GM23338 (cell line): ENCODE results near the gene SUV39H1. TPM values are rescaled to one million over a fixed set of nuclear protein-coding genes. Genes with fewer than 3 reads are reported as not detected.

Source experiments
- ATAC-seq: fragments of 200-7000 bp; cut with Tn5 transposase; 3 replicates; pipeline ENCODE4 v1.9.1; 2020
- DNase-seq: peaks from one replicate; pipeline ENCODE4 v3.0.0-alpha.2; 2015; ENCODE audit warnings: low spot score
- H2AFZ ChIP-seq: fragments of 200-600 bp; sonication (generic); 2 replicates; pipeline ENCODE4 v1.8.0; 2016; ENCODE audit warnings: antibody characterized with exemption, mild to moderate bottlenecking, moderate library complexity
- H3F3A ChIP-seq: fragments of 200-600 bp; sonication (generic); replicated peaks from 2 replicates; pipeline ENCODE4 v1.8.0; 2017; ENCODE audit warnings: antibody characterized with exemption, mixed run types, low read depth
- H3K27ac ChIP-seq: fragments of 200-600 bp; sonication (generic); 2 replicates; pipeline ENCODE4 v1.6.1; 2016; ENCODE audit warnings: low read depth
- H3K27me3 ChIP-seq: fragments of 200-600 bp; sonication (generic); 2 replicates; pipeline ENCODE4 v1.8.0; 2016; ENCODE audit warnings: mild to moderate bottlenecking, mixed run types, moderate library complexity; ENCODE audit not compliant: insufficient read depth
- H3K36me3 ChIP-seq: fragments of 200-600 bp; sonication (generic); 2 replicates; pipeline ENCODE4 v1.8.0; 2016; ENCODE audit warnings: mild to moderate bottlenecking; ENCODE audit not compliant: insufficient read depth
- H3K4me1 ChIP-seq: fragments of 200-600 bp; sonication (generic); 2 replicates; pipeline ENCODE4 v1.8.0; 2016; ENCODE audit warnings: mild to moderate bottlenecking, moderate library complexity; ENCODE audit not compliant: insufficient read depth
- H3K4me2 ChIP-seq: fragments of 200-600 bp; sonication (generic); 2 replicates; pipeline ENCODE4 v1.7.1; 2017; ENCODE audit warnings: mixed run types
- H3K4me3 ChIP-seq: fragments of 200-600 bp; sonication (generic); 2 replicates; pipeline ENCODE4 v1.6.1; 2016; ENCODE audit warnings: mixed run types
- H3K79me2 ChIP-seq: fragments of 200-600 bp; sonication (generic); replicated peaks from 2 replicates; pipeline ENCODE4 v1.8.0; 2017; ENCODE audit warnings: mild to moderate bottlenecking; ENCODE audit not compliant: insufficient read depth
- H3K9me2 ChIP-seq: fragments of 200-600 bp; sonication (generic); 2 replicates; pipeline ENCODE4 v1.8.0; 2017; ENCODE audit not compliant: insufficient read depth
- H4K20me1 ChIP-seq: fragments of 200-600 bp; sonication (generic); replicated peaks from 2 replicates; pipeline ENCODE4 v1.8.0; 2017; ENCODE audit warnings: mild to moderate bottlenecking; ENCODE audit not compliant: insufficient read depth
- H3K27ac Mint-ChIP-seq: 2 replicates; pipeline ENCODE4 v1.8.0; 2020; ENCODE audit warnings: inconsistent platforms, mild to moderate bottlenecking, moderate library complexity, mixed read lengths
- H3K27me3 Mint-ChIP-seq: 3 replicates; pipeline ENCODE4 v1.8.0; 2022; ENCODE audit warnings: low read depth, mild to moderate bottlenecking, moderate library complexity, mixed read lengths, inconsistent platforms; ENCODE audit not compliant: insufficient read depth, poor library complexity
- H3K36me3 Mint-ChIP-seq: 3 replicates; pipeline ENCODE4 v1.8.0; 2021; ENCODE audit warnings: low read depth, mild to moderate bottlenecking, inconsistent platforms, moderate library complexity, mixed read lengths
- H3K4me1 Mint-ChIP-seq: 3 replicates; pipeline ENCODE4 v1.8.0; 2020; ENCODE audit warnings: mild to moderate bottlenecking, inconsistent platforms, mixed read lengths
- H3K4me3 Mint-ChIP-seq: 3 replicates; pipeline ENCODE4 v1.8.0; 2021; ENCODE audit warnings: moderate library complexity, mild to moderate bottlenecking, inconsistent platforms, mixed read lengths
- H3K9me3 Mint-ChIP-seq: 3 replicates; pipeline ENCODE4 v1.8.0; 2020; ENCODE audit warnings: moderate library complexity, mild to moderate bottlenecking, inconsistent platforms, mixed read lengths
- CREB1 ChIP-seq: fragments of 250-450 bp; sonication (Bioruptor Pico); IDR thresholded peaks from 2 replicates; pipeline ENCODE4 v1.5.0; 2020; ENCODE audit warnings: low read depth, mild to moderate bottlenecking, moderate library complexity
- EZH2 ChIP-seq: fragments of 200-600 bp; sonication (generic); IDR thresholded peaks from one replicate; pipeline ENCODE4 v1.8.0; 2017; ENCODE audit warnings: antibody characterized with exemption, mild to moderate bottlenecking, low read depth; ENCODE audit not compliant: unreplicated experiment
- EZH2phosphoT487 ChIP-seq: fragments of 200-600 bp; sonication (generic); IDR thresholded peaks from one replicate; pipeline ENCODE4 v1.8.1; 2018; ENCODE audit warnings: antibody characterized with exemption; ENCODE audit not compliant: unreplicated experiment
- JUNB ChIP-seq: IDR thresholded peaks from one replicate; pipeline ENCODE4 v1.6.1; 2016; ENCODE audit warnings: antibody characterized with exemption; ENCODE audit not compliant: unreplicated experiment
- NANOG ChIP-seq: IDR thresholded peaks from 2 replicates; pipeline ENCODE4 v1.6.1; 2016; ENCODE audit warnings: antibody characterized with exemption, borderline replicate concordance
- POLR2AphosphoS5 ChIP-seq: IDR thresholded peaks from 2 replicates; pipeline ENCODE4 v1.6.1; 2016; ENCODE audit warnings: antibody characterized with exemption, low read depth
- STAT1 ChIP-seq: IDR thresholded peaks from one replicate; pipeline ENCODE4 v1.6.1; 2016; ENCODE audit warnings: antibody characterized with exemption; ENCODE audit not compliant: unreplicated experiment
- ZNF114 ChIP-seq: fragments of 250-450 bp; sonication (Bioruptor Pico); IDR thresholded peaks from 2 replicates; pipeline ENCODE4 v1.5.0; 2020; ENCODE audit warnings: mild to moderate bottlenecking, moderate library complexity
- ZNF331 ChIP-seq: fragments of 250-450 bp; sonication (Bioruptor Pico); IDR thresholded peaks from 2 replicates; pipeline ENCODE4 v1.5.0; 2020; ENCODE audit warnings: low read depth, mild to moderate bottlenecking, moderate library complexity
- polyA plus RNA-seq: library from polyadenylated mRNA; unstranded; fragments of >200 nt; fragmentation: Nextera tagmentation; extraction: Ambion mirVana; gene quantifications from 2 replicates; pipeline ENCODE4 v1.2.1, GENCODE V29; 2016
- total RNA-seq: library from RNA; depleted of rRNA; stranded (reverse); fragments of >200 nt; shearing (Covaris generic); gene quantifications from 2 replicates; pipeline ENCODE4 v1.2.3, GENCODE V29; 2014
- TF ChIP-seq, protein P1 (sequence below): fragments of 250-450 bp; sonication (Bioruptor Pico); IDR thresholded peaks from 2 replicates; pipeline ENCODE4 v1.5.0; 2020; ENCODE audit warnings: mild to moderate bottlenecking, moderate library complexity
- TF ChIP-seq, protein P2 (sequence below): IDR thresholded peaks from 2 replicates; pipeline ENCODE4 v1.6.1; 2016; ENCODE audit warnings: antibody characterized with exemption
- TF ChIP-seq, protein P3 (sequence below): IDR thresholded peaks from one replicate; pipeline ENCODE4 v1.6.1; 2018; ENCODE audit warnings: antibody characterized with exemption; ENCODE audit not compliant: unreplicated experiment
- TF ChIP-seq, protein P4 (sequence below), 2 experiments: fragments of 200-600 bp in 1 of 2; sonication (generic) in 1 of 2; conservative IDR thresholded peaks; 2 replicates each; pipeline versions ENCODE4 v1.5.1 to v1.6.1; 2016 to 2017; ENCODE audit warnings: antibody characterized with exemption in 2 of 2, low read depth in 2 of 2, mild to moderate bottlenecking in 2 of 2, moderate library complexity in 1 of 2

SUV39H1 gene
- total and polyA plus RNA-seq, 2 experiments from 2014 or later: 9.5 to 15.2 TPM

- H3K9me3 Mint-ChIP-seq: no peaks in the 10 kb centered on the region
- H3K4me2 ChIP-seq: no peak within 1 kb of the TSS
- H4K20me1 ChIP-seq: no peaks in the 10 kb centered on the region
- no peaks in the 10 kb centered on the region for H3K79me2 ChIP-seq
- no peak for ATAC-seq
- no peaks in the 10 kb centered on the region for H3K4me1 Mint-ChIP-seq
- H3K27ac ChIP-seq: no peak within 1 kb of the TSS
- no peaks in the 10 kb centered on the region for H3K27me3 ChIP-seq
- H3F3A ChIP-seq: no peaks in the 10 kb centered on the region
- H3K27ac Mint-ChIP-seq: no peak within 1 kb of the TSS
- DNase-seq: no peak
- peaks cover 7% of the 10 kb centered on the region for H3K27me3 Mint-ChIP-seq
- H3K4me1 ChIP-seq: no peaks in the 10 kb centered on the region
- H3K36me3 Mint-ChIP-seq: no peaks in the 10 kb centered on the region; the same call in 2 of the 3 replicates
- H3K9me2 ChIP-seq: no peaks in the 10 kb centered on the region
- no peak within 1 kb of the TSS for H3K4me3 ChIP-seq
- no peak within 1 kb of the TSS for H3K4me3 Mint-ChIP-seq
- no peaks in the 10 kb centered on the region for H3K36me3 ChIP-seq
- no peak within 1 kb of the TSS for H2AFZ ChIP-seq
- TF ChIP-seq, protein P1, sequence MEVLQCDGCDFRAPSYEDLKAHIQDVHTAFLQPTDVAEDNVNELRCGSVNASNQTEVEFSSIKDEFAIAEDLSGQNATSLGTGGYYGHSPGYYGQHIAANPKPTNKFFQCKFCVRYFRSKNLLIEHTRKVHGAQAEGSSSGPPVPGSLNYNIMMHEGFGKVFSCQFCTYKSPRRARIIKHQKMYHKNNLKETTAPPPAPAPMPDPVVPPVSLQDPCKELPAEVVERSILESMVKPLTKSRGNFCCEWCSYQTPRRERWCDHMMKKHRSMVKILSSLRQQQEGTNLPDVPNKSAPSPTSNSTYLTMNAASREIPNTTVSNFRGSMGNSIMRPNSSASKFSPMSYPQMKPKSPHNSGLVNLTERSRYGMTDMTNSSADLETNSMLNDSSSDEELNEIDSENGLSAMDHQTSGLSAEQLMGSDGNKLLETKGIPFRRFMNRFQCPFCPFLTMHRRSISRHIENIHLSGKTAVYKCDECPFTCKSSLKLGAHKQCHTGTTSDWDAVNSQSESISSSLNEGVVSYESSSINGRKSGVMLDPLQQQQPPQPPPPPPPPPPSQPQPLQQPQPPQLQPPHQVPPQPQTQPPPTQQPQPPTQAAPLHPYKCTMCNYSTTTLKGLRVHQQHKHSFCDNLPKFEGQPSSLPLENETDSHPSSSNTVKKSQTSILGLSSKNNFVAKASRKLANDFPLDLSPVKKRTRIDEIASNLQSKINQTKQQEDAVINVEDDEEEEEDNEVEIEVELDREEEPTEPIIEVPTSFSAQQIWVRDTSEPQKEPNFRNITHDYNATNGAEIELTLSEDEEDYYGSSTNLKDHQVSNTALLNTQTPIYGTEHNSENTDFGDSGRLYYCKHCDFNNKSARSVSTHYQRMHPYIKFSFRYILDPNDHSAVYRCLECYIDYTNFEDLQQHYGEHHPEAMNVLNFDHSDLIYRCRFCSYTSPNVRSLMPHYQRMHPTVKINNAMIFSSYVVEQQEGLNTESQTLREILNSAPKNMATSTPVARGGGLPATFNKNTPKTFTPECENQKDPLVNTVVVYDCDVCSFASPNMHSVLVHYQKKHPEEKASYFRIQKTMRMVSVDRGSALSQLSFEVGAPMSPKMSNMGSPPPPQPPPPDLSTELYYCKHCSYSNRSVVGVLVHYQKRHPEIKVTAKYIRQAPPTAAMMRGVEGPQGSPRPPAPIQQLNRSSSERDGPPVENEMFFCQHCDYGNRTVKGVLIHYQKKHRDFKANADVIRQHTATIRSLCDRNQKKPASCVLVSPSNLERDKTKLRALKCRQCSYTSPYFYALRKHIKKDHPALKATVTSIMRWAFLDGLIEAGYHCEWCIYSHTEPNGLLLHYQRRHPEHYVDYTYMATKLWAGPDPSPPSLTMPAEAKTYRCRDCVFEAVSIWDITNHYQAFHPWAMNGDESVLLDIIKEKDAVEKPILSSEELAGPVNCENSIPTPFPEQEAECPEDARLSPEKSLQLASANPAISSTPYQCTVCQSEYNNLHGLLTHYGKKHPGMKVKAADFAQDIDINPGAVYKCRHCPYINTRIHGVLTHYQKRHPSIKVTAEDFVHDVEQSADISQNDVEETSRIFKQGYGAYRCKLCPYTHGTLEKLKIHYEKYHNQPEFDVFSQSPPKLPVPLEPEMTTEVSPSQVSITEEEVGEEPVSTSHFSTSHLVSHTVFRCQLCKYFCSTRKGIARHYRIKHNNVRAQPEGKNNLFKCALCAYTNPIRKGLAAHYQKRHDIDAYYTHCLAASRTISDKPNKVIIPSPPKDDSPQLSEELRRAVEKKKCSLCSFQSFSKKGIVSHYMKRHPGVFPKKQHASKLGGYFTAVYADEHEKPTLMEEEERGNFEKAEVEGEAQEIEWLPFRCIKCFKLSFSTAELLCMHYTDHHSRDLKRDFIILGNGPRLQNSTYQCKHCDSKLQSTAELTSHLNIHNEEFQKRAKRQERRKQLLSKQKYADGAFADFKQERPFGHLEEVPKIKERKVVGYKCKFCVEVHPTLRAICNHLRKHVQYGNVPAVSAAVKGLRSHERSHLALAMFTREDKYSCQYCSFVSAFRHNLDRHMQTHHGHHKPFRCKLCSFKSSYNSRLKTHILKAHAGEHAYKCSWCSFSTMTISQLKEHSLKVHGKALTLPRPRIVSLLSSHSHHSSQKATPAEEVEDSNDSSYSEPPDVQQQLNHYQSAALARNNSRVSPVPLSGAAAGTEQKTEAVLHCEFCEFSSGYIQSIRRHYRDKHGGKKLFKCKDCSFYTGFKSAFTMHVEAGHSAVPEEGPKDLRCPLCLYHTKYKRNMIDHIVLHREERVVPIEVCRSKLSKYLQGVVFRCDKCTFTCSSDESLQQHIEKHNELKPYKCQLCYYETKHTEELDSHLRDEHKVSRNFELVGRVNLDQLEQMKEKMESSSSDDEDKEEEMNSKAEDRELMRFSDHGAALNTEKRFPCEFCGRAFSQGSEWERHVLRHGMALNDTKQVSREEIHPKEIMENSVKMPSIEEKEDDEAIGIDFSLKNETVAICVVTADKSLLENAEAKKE (CRISPR knock-in tag): no peak
- TF ChIP-seq, protein P2, sequence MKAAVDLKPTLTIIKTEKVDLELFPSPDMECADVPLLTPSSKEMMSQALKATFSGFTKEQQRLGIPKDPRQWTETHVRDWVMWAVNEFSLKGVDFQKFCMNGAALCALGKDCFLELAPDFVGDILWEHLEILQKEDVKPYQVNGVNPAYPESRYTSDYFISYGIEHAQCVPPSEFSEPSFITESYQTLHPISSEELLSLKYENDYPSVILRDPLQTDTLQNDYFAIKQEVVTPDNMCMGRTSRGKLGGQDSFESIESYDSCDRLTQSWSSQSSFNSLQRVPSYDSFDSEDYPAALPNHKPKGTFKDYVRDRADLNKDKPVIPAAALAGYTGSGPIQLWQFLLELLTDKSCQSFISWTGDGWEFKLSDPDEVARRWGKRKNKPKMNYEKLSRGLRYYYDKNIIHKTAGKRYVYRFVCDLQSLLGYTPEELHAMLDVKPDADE: no peak
- no peak for TF ChIP-seq JUNB
- TF ChIP-seq, protein P3, sequence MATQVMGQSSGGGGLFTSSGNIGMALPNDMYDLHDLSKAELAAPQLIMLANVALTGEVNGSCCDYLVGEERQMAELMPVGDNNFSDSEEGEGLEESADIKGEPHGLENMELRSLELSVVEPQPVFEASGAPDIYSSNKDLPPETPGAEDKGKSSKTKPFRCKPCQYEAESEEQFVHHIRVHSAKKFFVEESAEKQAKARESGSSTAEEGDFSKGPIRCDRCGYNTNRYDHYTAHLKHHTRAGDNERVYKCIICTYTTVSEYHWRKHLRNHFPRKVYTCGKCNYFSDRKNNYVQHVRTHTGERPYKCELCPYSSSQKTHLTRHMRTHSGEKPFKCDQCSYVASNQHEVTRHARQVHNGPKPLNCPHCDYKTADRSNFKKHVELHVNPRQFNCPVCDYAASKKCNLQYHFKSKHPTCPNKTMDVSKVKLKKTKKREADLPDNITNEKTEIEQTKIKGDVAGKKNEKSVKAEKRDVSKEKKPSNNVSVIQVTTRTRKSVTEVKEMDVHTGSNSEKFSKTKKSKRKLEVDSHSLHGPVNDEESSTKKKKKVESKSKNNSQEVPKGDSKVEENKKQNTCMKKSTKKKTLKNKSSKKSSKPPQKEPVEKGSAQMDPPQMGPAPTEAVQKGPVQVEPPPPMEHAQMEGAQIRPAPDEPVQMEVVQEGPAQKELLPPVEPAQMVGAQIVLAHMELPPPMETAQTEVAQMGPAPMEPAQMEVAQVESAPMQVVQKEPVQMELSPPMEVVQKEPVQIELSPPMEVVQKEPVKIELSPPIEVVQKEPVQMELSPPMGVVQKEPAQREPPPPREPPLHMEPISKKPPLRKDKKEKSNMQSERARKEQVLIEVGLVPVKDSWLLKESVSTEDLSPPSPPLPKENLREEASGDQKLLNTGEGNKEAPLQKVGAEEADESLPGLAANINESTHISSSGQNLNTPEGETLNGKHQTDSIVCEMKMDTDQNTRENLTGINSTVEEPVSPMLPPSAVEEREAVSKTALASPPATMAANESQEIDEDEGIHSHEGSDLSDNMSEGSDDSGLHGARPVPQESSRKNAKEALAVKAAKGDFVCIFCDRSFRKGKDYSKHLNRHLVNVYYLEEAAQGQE: no peak
- no peak for TF ChIP-seq EZH2
- TF ChIP-seq POLR2AphosphoS5: no peak
- TF ChIP-seq ZNF331 (CRISPR knock-in tag): no peak
- no peak for TF ChIP-seq EZH2phosphoT487
- no peak for TF ChIP-seq ZNF114 (CRISPR knock-in tag)
- TF ChIP-seq NANOG: no peak
- no peak for TF ChIP-seq STAT1
- TF ChIP-seq, protein P4, sequence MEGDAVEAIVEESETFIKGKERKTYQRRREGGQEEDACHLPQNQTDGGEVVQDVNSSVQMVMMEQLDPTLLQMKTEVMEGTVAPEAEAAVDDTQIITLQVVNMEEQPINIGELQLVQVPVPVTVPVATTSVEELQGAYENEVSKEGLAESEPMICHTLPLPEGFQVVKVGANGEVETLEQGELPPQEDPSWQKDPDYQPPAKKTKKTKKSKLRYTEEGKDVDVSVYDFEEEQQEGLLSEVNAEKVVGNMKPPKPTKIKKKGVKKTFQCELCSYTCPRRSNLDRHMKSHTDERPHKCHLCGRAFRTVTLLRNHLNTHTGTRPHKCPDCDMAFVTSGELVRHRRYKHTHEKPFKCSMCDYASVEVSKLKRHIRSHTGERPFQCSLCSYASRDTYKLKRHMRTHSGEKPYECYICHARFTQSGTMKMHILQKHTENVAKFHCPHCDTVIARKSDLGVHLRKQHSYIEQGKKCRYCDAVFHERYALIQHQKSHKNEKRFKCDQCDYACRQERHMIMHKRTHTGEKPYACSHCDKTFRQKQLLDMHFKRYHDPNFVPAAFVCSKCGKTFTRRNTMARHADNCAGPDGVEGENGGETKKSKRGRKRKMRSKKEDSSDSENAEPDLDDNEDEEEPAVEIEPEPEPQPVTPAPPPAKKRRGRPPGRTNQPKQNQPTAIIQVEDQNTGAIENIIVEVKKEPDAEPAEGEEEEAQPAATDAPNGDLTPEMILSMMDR (conservative IDR thresholded peaks at IDR 0.05; ENCODE audit: low read depth in 2 of 2): no peak
- no peak for TF ChIP-seq CREB1 (CRISPR knock-in tag)
These were observed 13.0 kb upstream of the SUV39H1 start, which contains the start of gene WAS for GRCh38 chrX:48683411-48683982. WAS (plus strand) TSS chrX:48683799; CDS start chrX:48683854, 55 bp downstream.
